Measurements from ENCODE around the gene ZWILCH.
"Not testable (repeated sequence)": the region's sequence is repeated elsewhere in the genome, so short reads cannot be mapped to it uniquely, and the experiment has no call there.

GRCh38 chr15:66461294-66461693 is 43.8 kb upstream of the ZWILCH start:
- TF ChIP-seq EZH2 (IDR thresholded peaks at IDR 0.05; ENCODE audit: insufficient read depth, poor library complexity, severe bottlenecking); EZH2phosphoT487 (IDR thresholded peaks at IDR 0.05; ENCODE audit: insufficient read depth, low read depth): not testable (repeated sequence)
